ENCODE data around the gene C1orf122.
"Not testable (repeated sequence)": the region's sequence is repeated elsewhere in the genome, so short reads cannot be mapped to it uniquely, and the experiment has no call there.

DNA sequence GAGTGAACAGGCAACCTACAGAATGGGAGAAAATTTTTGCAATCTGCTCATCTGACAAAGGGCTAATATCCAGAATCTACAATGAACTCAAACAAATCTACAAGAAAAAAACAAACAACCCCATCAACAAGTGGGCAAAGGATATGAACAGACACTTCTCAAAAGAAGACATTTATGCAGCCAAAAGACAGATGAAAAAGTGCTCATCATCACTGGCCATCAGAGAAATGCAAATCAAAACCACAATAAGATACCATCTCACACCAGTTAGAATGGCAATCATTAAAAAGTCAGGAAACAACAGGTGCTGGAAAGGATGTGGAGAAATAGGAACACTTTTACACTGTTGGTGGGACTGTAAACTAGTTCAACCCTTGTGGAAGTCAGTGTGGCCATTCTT, 36.1 kb upstream of the C1orf122 start:
- TF ChIP-seq POLR2A (IDR thresholded peaks at IDR 0.05; ENCODE audit: low read length); GATA1 (IDR thresholded peaks at IDR 0.05; ENCODE audit: low read depth, low read length): not testable (repeated sequence)
